GM12878 (cell line): Measurements from ENCODE around the gene FYTTD1. TPM values are rescaled to one million over a fixed set of nuclear protein-coding genes. Genes with fewer than 3 reads are reported as not detected.

ENCODE experiments used
- BRCA1 ChIP-seq: IDR thresholded peaks from 2 replicates; pipeline ENCODE4 v1.6.1; 2011; ENCODE audit warnings: low read depth, low read length, improper control_type of control experiment
- CBX3 ChIP-seq: fragments of 200-600 bp; sonication (generic); IDR thresholded peaks from 2 replicates; pipeline ENCODE4 v1.6.1; 2016; ENCODE audit warnings: low read depth, borderline replicate concordance
- DPF2 ChIP-seq: fragments of 450-650 bp; IDR thresholded peaks from 2 replicates; pipeline ENCODE4 v1.6.1; 2017; ENCODE audit warnings: mild to moderate bottlenecking
- ETV6 ChIP-seq, 2 experiments: fragments of 450-650 bp in 1 of 2; IDR thresholded peaks in 1 of 2; conservative IDR thresholded peaks in 1 of 2; 2 replicates each; pipeline ENCODE4 v1.6.1; 2014; ENCODE audit warnings: antibody characterized with exemption in 1 of 2, borderline replicate concordance in 1 of 2, low read depth in 1 of 2, mild to moderate bottlenecking in 1 of 2, moderate library complexity in 1 of 2
- EZH2 ChIP-seq: IDR thresholded peaks from 2 replicates; pipeline ENCODE4 v1.6.1; 2012; ENCODE audit warnings: low read depth, mild to moderate bottlenecking, control low read depth, inconsistent platforms, low read length, borderline replicate concordance; ENCODE audit not compliant: control insufficient read depth
- FOS ChIP-seq: IDR thresholded peaks from 3 replicates; pipeline ENCODE4 v1.6.1; 2011; ENCODE audit warnings: borderline replicate concordance; ENCODE audit not compliant: insufficient read length; ENCODE audit errors: extremely low read depth
- FOXM1 ChIP-seq: IDR thresholded peaks from 2 replicates; pipeline ENCODE4 v1.6.1; 2012; ENCODE audit warnings: low read depth, mild to moderate bottlenecking, inconsistent platforms, low read length, moderate library complexity
- MTA2 ChIP-seq: fragments of 450-650 bp; IDR thresholded peaks from 2 replicates; pipeline ENCODE4 v1.6.1; 2016; ENCODE audit warnings: low read depth, mild to moderate bottlenecking, moderate library complexity
- MYB ChIP-seq: fragments of 150-350 bp; IDR thresholded peaks from 2 replicates; pipeline ENCODE4 v1.6.1; 2014; ENCODE audit warnings: mild to moderate bottlenecking, low read depth, low read length, borderline replicate concordance
- PAX8 ChIP-seq: fragments of 450-650 bp; IDR thresholded peaks from 2 replicates; pipeline ENCODE4 v1.6.1; 2017; ENCODE audit warnings: mild to moderate bottlenecking, moderate library complexity
- RB1 ChIP-seq: fragments of 450-650 bp; formaldehyde crosslinking; IDR thresholded peaks from 2 replicates; pipeline ENCODE4 v1.6.1; 2017; ENCODE audit warnings: mild to moderate bottlenecking, borderline replicate concordance
- SMARCA5 ChIP-seq: fragments of 450-650 bp; IDR thresholded peaks from 2 replicates; pipeline ENCODE4 v1.6.1; 2017; ENCODE audit warnings: mild to moderate bottlenecking
- SP1 ChIP-seq: IDR thresholded peaks from one replicate; pipeline ENCODE4 v1.6.1; 2011; ENCODE audit warnings: low read depth, low read length
- SRF ChIP-seq, 2 experiments: IDR thresholded peaks; 2 replicates each; pipeline ENCODE4 v1.6.1; 2011; ENCODE audit warnings: low read depth in 2 of 2, low read length in 2 of 2, mild to moderate bottlenecking in 1 of 2, moderate library complexity in 1 of 2
- TAF1 ChIP-seq: IDR thresholded peaks from 2 replicates; pipeline ENCODE4 v1.6.1; 2011; ENCODE audit warnings: mild to moderate bottlenecking, low read depth, low read length, borderline replicate concordance
- TBL1XR1 ChIP-seq: IDR thresholded peaks from 2 replicates; pipeline ENCODE4 v1.6.1; 2012; ENCODE audit warnings: low read depth, low read length, improper control_type of control experiment
- TCF12 ChIP-seq: IDR thresholded peaks from 2 replicates; pipeline ENCODE4 v1.6.1; 2011; ENCODE audit warnings: low read depth, mild to moderate bottlenecking, low read length
- ZZZ3 ChIP-seq: IDR thresholded peaks from 2 replicates; pipeline ENCODE4 v1.6.1; 2011; ENCODE audit warnings: low read depth; ENCODE audit not compliant: control insufficient read depth, insufficient read length
- polyA plus RNA-seq, 11 experiments: library from polyadenylated mRNA; depleted of rRNA in 4 of 11; unstranded in 6 of 11; stranded (reverse) in 5 of 11; fragments of >200 nt; fragmentation: Nextera tagmentation in 4 of 11; fragmentation: Illumina TruSeq in 1 of 11; extraction: Ambion mirVana in 4 of 11; extraction: Trizol in 1 of 11; gene quantifications; 1 replicate in 1 of 11; 2 replicates in 10 of 11; pipeline versions ENCODE4 v1.2.1 to v1.2.3, GENCODE V29; 2011 to 2016; ENCODE audit warnings: inconsistent platforms in 2 of 11, missing spikeins in 2 of 11, low read depth in 1 of 11
- total RNA-seq, 4 experiments: library from RNA; depleted of rRNA in 3 of 4; stranded (reverse); fragments of >200 nt in 3 of 4; fragmentation: Illumina TruSeq in 1 of 4; extraction: Trizol in 1 of 4; gene quantifications; 2 replicates each; pipeline versions ENCODE4 v1.2.1 to v1.2.3, GENCODE V29; 2013 to 2021
- TF ChIP-seq, protein P1 (sequence below): fragments of 450-650 bp; IDR thresholded peaks from 2 replicates; pipeline ENCODE4 v1.6.1; 2016; ENCODE audit warnings: mild to moderate bottlenecking
- TF ChIP-seq, protein P2 (sequence below): fragments of 450-650 bp; formaldehyde crosslinking; IDR thresholded peaks from 2 replicates; pipeline ENCODE4 v1.4.0; 2022; ENCODE audit warnings: mild to moderate bottlenecking, moderate library complexity
- TF ChIP-seq, protein P3 (sequence below): IDR thresholded peaks from 2 replicates; pipeline ENCODE4 v1.6.1; 2012; ENCODE audit warnings: improper control_type of control experiment, low read depth, low read length; ENCODE audit not compliant: insufficient replicate concordance

The FYTTD1 gene
- total and polyA plus RNA-seq, 10 of the 15 experiments (the other 5 are each of a cell fraction or from before 2014, with no cell fraction given) = 25.5 to 101 (median 59.4) TPM

DNA sequence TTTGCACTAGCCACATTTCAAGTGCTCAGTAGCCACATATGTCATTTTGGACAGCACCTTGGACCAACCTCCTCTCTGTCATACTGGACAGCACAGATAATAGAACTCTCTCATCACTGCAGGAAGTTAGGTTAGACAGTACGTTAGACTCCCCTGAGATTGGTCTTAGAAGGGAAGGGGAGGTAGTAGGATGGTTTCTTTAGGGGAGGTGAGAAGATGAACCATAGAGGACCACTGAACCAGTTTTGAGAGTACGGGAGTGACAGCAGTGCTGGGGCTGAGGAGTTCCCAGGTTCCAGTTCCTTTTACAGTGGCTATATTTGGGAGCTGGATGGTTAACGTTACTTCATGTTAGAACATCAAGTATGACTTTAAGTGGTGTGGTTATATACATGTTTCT is 49.2 kb downstream of the FYTTD1 start (continued):
- TF ChIP-seq ETV6 (conservative IDR thresholded peaks at IDR 0.05 in 1 of 2, IDR thresholded peaks at IDR 0.05 in 1 of 2; ENCODE audit: borderline replicate concordance in 1 of 2, low read depth in 1 of 2) = 0 out of 4 replicates have a peak, but pooled peaks of 1 of the 2 experiments have one; percentile 15
- no peak for TF ChIP-seq RB1
- TF ChIP-seq, protein P1, sequence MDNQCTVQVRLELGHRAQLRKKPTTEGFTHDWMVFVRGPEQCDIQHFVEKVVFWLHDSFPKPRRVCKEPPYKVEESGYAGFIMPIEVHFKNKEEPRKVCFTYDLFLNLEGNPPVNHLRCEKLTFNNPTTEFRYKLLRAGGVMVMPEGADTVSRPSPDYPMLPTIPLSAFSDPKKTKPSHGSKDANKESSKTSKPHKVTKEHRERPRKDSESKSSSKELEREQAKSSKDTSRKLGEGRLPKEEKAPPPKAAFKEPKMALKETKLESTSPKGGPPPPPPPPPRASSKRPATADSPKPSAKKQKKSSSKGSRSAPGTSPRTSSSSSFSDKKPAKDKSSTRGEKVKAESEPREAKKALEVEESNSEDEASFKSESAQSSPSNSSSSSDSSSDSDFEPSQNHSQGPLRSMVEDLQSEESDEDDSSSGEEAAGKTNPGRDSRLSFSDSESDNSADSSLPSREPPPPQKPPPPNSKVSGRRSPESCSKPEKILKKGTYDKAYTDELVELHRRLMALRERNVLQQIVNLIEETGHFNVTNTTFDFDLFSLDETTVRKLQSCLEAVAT = no peak
- TF ChIP-seq FOS = no peak
- TF ChIP-seq, protein P2, sequence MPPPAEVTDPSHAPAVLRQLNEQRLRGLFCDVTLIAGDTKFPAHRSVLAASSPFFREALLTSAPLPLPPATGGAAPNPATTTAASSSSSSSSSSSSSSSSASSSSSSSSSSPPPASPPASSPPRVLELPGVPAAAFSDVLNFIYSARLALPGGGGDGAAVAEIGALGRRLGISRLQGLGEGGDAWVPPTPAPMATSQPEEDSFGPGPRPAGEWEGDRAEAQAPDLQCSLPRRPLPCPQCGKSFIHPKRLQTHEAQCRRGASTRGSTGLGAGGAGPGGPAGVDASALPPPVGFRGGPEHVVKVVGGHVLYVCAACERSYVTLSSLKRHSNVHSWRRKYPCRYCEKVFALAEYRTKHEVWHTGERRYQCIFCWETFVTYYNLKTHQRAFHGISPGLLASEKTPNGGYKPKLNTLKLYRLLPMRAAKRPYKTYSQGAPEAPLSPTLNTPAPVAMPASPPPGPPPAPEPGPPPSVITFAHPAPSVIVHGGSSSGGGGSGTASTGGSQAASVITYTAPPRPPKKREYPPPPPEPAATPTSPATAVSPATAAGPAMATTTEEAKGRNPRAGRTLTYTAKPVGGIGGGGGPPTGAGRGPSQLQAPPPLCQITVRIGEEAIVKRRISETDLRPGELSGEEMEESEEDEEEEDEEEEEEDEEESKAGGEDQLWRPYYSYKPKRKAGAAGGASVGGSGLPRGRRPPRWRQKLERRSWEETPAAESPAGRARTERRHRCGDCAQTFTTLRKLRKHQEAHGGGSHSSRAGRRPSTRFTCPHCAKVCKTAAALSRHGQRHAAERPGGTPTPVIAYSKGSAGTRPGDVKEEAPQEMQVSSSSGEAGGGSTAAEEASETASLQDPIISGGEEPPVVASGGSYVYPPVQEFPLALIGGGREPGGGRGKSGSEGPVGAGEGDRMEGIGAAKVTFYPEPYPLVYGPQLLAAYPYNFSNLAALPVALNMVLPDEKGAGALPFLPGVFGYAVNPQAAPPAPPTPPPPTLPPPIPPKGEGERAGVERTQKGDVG = no peak
- TF ChIP-seq MTA2 = no peak; the same call in 1 of the 2 replicates
- no peak for TF ChIP-seq PAX8
- TF ChIP-seq BRCA1 = no peak
- no peak for TF ChIP-seq MYB
- no peak for TF ChIP-seq EZH2
- no peak for TF ChIP-seq TCF12
- TF ChIP-seq SP1 = no peak
- TF ChIP-seq SMARCA5 = no peak
- no peak for TF ChIP-seq TBL1XR1
- TF ChIP-seq FOXM1 = peak; percentile 74; the same call in 1 of the 2 replicates
- TF ChIP-seq CBX3 = no peak
- TF ChIP-seq ZZZ3 = no peak
- peak in 1 of 2 experiments; percentile 48; a peak in 1 of 4 replicates for TF ChIP-seq SRF (IDR thresholded peaks at IDR 0.05; ENCODE audit: low read depth in 2 of 2, low read length in 2 of 2)
- peak; percentile 29; the same call in 1 of the 2 replicates for TF ChIP-seq DPF2
- no peak for TF ChIP-seq TAF1
- TF ChIP-seq, protein P3, sequence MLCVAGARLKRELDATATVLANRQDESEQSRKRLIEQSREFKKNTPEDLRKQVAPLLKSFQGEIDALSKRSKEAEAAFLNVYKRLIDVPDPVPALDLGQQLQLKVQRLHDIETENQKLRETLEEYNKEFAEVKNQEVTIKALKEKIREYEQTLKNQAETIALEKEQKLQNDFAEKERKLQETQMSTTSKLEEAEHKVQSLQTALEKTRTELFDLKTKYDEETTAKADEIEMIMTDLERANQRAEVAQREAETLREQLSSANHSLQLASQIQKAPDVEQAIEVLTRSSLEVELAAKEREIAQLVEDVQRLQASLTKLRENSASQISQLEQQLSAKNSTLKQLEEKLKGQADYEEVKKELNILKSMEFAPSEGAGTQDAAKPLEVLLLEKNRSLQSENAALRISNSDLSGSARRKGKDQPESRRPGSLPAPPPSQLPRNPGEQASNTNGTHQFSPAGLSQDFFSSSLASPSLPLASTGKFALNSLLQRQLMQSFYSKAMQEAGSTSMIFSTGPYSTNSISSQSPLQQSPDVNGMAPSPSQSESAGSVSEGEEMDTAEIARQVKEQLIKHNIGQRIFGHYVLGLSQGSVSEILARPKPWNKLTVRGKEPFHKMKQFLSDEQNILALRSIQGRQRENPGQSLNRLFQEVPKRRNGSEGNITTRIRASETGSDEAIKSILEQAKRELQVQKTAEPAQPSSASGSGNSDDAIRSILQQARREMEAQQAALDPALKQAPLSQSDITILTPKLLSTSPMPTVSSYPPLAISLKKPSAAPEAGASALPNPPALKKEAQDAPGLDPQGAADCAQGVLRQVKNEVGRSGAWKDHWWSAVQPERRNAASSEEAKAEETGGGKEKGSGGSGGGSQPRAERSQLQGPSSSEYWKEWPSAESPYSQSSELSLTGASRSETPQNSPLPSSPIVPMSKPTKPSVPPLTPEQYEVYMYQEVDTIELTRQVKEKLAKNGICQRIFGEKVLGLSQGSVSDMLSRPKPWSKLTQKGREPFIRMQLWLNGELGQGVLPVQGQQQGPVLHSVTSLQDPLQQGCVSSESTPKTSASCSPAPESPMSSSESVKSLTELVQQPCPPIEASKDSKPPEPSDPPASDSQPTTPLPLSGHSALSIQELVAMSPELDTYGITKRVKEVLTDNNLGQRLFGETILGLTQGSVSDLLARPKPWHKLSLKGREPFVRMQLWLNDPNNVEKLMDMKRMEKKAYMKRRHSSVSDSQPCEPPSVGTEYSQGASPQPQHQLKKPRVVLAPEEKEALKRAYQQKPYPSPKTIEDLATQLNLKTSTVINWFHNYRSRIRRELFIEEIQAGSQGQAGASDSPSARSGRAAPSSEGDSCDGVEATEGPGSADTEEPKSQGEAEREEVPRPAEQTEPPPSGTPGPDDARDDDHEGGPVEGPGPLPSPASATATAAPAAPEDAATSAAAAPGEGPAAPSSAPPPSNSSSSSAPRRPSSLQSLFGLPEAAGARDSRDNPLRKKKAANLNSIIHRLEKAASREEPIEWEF = no peak
